ENCODE data around the gene CCDC78.

DNA sequence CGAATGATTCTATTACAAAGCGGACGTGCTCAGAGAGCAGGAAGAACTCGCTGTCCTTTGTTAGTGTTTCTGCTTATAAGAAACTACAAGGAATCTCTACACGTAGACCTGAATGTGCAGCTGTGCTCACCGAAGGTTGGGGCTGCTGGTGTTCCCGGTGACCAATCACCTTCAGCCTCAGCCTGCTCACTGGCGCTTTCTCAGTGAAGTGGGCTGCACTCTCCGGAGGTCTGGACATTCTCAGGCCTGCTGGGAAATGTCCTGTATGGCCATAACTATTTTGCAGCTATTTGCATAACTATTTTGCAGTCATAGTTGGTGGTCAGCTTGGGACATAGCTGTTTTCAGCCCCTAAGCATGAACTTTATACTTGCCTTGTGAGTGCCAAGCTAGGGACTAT lies 24.2 kb upstream of the CCDC78 start:
- TF ChIP-seq, protein P1, sequence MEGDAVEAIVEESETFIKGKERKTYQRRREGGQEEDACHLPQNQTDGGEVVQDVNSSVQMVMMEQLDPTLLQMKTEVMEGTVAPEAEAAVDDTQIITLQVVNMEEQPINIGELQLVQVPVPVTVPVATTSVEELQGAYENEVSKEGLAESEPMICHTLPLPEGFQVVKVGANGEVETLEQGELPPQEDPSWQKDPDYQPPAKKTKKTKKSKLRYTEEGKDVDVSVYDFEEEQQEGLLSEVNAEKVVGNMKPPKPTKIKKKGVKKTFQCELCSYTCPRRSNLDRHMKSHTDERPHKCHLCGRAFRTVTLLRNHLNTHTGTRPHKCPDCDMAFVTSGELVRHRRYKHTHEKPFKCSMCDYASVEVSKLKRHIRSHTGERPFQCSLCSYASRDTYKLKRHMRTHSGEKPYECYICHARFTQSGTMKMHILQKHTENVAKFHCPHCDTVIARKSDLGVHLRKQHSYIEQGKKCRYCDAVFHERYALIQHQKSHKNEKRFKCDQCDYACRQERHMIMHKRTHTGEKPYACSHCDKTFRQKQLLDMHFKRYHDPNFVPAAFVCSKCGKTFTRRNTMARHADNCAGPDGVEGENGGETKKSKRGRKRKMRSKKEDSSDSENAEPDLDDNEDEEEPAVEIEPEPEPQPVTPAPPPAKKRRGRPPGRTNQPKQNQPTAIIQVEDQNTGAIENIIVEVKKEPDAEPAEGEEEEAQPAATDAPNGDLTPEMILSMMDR (IDR thresholded peaks at IDR 0.05), result no peak
- TF ChIP-seq POLR2A (IDR thresholded peaks at IDR 0.05) (no peak), POLR2AphosphoS5 (IDR thresholded peaks at IDR 0.05) (no peak)
